ENCODE data around the gene TSPAN17.
A peak's percentile ranks its signal among the peaks of the same experiment; 100 is the strongest.

Gene TSPAN17

DNA sequence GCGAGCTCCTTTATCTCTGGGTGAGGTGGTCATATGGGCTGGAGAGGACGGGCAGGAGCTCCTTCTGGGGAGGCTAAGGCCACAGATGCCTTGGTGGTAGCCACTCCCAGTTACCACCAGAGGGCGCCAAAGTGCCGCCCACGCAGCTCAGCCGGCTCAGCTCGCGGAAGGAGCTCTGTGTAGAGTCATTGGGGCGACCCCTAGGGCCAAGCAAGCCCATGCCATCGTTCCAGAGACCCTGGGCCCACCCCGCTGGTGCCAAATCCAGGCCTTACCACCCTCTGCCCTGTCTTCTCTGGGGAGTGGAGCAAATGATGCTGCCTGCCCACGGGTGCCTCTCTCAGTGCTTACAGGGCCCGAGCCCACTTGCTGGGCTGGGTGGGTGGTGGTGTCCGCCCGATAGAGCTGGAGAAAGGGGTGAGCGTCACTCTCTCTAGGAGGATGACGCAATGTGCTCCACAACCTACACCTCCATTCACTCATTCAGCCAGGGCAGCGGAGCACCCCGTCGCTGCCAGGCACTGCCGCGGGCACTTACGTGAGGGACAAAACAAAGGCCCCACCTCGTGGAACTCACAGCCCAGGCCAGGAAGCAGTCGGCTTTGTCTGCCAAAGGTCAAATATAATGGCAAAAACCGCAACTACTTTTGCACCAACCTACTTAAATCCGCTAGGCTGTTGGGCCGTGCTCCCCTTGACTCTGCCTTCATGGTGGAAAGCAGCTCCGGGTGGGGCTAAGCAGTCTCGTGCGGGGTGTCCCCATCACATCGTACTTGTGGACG, 13.8 kb downstream of the TSPAN17 start:
- DNase-seq, result peak; percentile 81

GRCh38 chr5:176661676-176662075, 14.4 kb downstream of the TSPAN17 start:
- no peak for DNase-seq

- no peak for DNase-seq
Measured at GRCh38 chr5:176662371-176663333, 15.4 kb downstream of the TSPAN17 start.

GRCh38 chr5:176663566-176663965, 16.3 kb downstream of the TSPAN17 start:
- no peak for DNase-seq

GRCh38 chr5:176664479-176664878, 17.2 kb downstream of the TSPAN17 start:
- no peak for DNase-seq

DNA sequence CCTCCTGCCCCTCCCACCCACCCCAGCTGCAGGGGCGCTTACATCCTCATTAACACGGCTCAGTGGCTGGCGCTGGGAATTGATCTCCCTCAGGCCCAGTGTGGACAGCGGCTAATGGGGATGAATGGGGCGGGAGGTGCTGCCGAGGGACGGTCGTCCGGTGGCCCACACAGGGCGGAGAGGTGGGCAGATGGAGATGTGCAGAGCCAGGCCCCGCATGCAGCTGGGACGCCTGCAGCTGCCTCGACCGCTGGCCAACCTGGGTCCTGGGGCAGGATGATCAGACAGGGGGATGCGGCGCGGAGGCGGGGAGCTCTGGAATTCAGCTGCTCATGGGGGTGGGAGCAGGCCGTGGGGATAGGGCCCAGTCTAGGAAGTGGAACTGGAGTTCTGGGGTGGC, 17.6 kb downstream of the TSPAN17 start:
- DNase-seq, result no peak

DNA sequence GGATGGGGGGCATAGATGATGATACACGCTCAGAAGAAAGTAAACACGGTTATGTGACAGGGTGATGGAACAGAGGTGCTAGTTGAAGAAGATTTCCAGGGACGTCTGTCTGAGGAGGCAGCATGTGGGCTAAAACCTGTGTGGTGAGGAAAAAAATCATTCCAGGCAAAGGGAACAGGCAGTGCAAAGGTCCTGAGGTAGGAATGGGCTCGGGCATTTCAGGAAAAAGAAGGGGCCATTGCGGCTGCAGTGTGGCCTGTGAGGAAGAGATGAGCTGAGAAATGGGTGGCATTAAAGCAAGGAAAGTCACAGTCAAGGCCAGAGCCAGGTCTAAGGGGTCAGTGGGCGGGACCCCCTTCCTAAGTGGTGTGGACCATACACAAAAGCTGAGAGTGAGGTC, 18.2 kb downstream of the TSPAN17 start:
- DNase-seq, result no peak

- DNase-seq, result no peak
Measured at GRCh38 chr5:176667637-176668036, 20.4 kb downstream of the TSPAN17 start.

GRCh38 chr5:176670449-176670848, 23.2 kb downstream of the TSPAN17 start:
- no peak for DNase-seq

DNA sequence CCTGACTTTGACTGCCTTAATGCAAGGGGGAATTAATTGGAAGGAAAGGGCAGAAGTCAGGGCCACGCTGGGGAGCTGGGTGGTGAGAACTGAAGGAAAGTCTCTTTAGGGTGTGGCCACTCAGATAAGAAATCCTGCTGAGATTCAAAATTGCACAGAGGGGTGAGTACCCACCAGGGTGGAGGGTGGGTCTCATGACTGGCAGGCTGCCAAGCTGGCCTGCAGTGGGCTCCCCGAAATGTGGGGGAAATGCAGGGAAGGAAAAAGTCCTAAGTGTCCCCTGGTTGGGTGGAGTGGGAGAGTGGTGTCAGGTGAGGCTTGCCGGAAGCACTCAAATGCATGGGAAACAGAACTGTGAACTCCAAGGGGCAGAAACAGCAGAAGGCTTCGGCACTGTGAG, 24.1 kb downstream of the TSPAN17 start:
- no peak for DNase-seq

DNA sequence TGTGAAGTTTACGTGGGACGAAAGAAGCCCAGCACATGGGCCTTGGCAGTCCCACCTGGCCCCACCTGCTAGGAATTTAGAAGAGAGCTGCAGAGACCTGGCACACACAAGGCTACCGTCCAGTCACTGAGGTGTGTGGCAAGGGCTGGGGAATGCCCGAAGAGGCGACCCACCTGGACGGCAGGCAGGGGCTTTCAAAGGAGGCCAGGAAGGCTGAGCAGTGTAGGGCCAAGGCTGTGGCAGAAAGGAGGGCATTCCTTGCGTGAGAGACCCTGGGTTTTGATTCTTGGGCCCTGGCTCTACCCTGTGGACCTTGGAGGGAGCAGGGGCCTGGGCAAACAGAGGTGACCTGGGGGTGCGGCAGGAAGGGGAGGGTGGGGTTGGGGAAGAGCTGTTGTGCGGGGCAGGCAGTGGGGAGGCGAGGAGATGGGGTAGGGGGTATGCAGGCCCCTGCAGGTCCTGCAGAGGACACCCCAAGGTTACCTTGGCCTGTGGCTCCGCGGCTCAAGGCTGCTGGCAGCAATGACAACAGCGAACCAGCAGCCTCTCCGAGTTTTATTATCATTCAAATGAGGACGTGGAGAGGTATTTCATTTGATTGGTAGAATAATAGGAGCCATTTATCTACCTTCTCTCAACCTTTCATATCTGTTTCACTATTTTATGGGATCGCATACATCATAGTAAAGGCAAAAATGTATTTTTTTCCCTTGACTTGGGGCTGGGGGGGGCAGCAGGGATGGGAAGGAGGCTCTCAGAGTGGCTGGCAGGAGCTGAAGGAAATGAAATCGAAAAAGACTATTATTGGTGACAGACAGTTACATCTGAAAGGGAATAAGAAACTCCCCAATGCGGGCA, 24.8 kb downstream of the TSPAN17 start:
- no peak for DNase-seq

DNA sequence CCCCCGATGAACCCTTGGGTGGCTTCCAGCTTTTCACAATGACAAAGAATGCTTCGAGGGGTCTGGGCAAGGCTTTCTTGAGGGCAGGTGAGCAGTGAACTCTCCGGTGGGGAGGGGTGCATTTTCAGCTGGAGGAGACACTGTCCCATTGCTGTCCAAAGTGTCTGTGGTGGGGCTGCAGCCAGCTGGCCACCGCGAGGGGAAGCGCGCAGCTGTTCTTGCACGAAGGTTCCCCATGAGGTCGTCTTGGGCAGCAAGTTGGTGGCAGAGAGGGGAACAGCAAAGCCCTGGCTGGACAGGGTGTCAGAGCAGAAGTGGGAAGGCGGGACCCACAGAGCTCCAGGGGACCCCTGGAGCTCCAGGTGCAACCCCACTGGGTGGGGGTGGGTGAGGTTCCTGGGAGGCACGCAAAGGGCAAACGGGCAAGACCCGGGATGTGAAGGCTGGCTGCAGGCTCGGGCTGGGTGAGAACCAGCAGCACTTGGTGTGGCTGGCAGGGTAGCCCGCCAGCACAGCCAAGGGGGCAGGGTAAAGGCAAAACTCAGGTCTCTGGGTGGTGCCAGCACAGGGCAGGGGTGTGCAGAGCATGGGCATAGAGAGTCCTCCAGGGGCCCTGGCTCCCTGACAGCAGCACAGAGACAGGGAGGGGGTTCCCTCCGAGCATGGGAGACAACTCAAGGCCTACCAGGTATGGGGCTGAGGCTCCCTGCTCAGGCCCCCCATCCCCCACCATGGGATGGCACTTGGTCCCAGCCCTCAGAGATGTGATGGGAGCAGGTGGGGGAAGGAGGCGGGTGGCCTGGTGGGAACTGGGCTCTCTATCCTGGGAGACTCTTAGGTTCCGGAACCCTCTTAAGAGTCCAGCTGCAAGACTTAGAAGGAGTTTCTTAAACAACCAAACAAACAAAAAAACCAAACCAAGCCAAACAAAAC, 26.6 kb downstream of the TSPAN17 start:
- DNase-seq, result no peak

DNA sequence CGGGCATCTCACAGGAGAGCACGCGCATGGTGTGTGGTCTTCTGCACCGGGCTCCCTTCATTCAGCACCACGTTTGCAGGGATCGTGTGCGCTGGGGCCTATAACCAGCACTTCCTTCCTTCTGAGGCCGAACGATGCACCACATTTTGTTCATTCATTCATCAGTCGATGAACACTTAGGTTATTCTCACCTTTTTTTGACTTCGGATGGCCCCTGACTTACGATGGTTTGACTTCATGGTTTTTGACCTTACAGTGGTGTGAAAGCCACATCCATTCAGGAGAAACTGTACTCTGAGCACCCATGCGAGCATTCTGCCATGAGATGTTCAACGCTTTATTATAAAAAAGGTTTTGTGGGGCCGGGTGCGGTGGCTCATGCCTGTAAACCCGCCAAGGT, 27.5 kb downstream of the TSPAN17 start:
- DNase-seq, result no peak

GRCh38 chr5:176675676-176676360, 28.5 kb downstream of the TSPAN17 start:
- no peak for DNase-seq

DNA sequence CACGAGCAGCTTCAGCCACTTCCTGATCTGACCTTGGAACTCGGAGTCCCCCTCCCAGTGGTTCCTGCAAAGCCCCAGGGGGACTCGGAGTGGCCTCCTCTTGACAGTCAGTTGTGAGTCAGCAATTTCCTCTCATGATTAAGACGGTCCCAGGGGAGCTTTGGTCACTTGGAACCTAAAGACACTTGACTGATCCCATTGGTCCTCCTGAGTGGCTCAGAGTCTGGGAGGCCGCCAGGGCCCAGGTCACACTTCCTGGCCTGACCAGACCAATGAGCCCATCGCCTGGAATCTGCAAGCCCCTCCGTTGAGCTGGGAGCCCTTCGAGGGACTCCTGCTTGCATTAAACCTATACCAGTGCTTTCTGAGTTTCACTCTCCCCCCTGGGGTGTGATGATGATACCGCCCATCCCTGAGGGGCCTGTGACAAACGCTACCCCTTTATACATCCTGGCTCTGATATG, 29.1 kb downstream of the TSPAN17 start:
- DNase-seq, result no peak

GRCh38 chr5:176677209-176677939, 30.1 kb downstream of the TSPAN17 start:
- DNase-seq, result no peak

GRCh38 chr5:176678584-176678983, 31.3 kb downstream of the TSPAN17 start:
- no peak for DNase-seq

DNA sequence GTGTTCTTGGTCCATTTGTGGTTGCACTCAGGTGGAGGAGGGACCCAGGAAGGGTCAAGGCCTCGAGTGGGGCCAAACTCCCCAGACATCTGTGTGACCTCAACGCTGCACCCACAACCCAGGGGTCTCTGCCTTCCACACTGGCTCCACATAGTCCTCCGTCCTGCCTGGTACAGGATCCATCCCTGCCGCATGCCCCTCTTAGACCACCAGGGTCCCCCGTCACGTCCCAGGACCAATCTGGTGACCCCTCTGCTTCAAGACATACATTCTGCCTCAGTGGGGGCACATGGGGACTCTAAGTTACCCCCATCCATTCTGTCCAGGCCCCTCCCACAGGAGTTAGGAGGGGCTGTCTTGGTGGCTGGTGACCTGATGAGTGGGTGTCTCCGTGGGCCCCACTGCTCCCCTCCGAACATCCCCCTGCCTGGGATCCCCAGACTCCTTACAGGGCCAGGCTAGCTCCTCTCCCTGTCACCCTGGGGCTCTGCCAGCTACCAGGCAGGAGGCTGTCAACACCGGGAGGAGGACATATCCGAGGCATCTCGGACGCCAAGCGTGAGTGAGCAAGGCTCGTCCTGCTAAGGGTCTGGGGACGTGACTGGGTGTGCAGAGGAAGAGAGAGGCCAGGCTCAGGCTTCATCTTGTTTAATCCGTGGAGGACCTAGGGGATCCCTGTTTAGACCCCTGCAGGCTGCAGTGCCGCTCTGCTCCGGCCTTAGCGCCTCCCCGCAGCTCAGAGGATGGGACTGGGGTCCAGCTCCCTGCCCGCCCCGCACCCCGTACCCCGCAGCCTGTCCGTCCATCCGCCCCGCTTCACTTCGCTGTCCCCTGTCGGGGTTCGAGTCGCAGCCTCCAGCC, 32.3 kb downstream of the TSPAN17 start:
- DNase-seq, result no peak

DNA sequence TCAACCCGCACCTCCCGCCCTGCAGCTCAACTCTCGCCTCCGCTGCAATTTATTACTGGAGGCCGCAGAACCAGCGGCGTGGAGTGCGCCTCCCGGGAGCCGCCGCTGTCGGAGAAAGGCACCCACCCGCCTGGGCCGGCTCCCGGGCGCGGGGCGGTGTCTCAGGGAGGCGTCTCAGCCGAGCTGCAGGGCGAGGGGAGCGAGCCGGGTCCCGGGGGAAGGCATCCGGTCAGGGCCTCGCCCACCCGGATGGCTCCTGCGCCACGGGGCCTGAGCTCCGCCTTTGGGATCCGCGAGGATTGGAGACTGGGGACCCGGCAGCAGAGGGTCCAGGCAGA, 32.9 kb downstream of the TSPAN17 start:
- no peak for DNase-seq

All from activated CD4-positive, alpha-beta T cell treated with anti-CD3 and anti-CD28 coated beads, Interleukin-10, Interleukin-2, amounts not matched to agents 100 ng/mL and 50 ng/mL, durations not matched to agents 16 hours and 8 hours (primary cell).